GM12878 (cell line): Measurements from ENCODE around the gene DFFA.
"Not testable (repeated sequence)": the region's sequence is repeated elsewhere in the genome, so short reads cannot be mapped to it uniquely, and the experiment has no call there.

Source experiments
- CHD2 ChIP-seq: IDR thresholded peaks from 2 replicates; pipeline ENCODE4 v1.6.1; 2011; ENCODE audit warnings: low read depth, low read length, improper control_type of control experiment, borderline replicate concordance
- TF ChIP-seq, protein P1 (sequence below): fragments of 450-650 bp; IDR thresholded peaks from 2 replicates; pipeline ENCODE4 v1.6.1; 2017; ENCODE audit warnings: mild to moderate bottlenecking, low read depth, inconsistent platforms; ENCODE audit not compliant: poor library complexity, severe bottlenecking

DNA sequence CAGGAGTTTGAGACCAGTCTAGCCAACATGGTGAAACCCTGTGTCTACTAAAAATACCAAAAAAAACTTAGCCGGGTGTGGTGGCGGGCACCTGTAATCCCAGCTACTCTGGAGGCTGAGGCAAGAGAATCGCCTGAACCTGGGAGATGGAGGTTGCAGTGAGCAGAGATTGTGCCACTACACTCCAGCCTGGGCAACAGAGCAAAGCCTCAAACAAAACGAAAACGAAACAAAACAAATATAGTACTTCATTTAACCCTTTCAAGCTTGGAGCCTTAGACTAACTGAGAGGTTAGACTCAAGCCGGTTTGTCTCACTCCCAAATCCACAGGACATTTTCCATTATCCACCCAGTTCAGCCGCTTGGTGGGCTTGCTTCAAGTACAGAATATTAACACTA, 14.9 kb downstream of the DFFA start:
- not testable (repeated sequence) for TF ChIP-seq CHD2
- TF ChIP-seq, protein P1, sequence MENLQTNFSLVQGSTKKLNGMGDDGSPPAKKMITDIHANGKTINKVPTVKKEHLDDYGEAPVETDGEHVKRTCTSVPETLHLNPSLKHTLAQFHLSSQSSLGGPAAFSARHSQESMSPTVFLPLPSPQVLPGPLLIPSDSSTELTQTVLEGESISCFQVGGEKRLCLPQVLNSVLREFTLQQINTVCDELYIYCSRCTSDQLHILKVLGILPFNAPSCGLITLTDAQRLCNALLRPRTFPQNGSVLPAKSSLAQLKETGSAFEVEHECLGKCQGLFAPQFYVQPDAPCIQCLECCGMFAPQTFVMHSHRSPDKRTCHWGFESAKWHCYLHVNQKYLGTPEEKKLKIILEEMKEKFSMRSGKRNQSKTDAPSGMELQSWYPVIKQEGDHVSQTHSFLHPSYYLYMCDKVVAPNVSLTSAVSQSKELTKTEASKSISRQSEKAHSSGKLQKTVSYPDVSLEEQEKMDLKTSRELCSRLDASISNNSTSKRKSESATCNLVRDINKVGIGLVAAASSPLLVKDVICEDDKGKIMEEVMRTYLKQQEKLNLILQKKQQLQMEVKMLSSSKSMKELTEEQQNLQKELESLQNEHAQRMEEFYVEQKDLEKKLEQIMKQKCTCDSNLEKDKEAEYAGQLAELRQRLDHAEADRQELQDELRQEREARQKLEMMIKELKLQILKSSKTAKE = not testable (repeated sequence)
